Esophagus squamous epithelium (tissue), 4 donors: ENCODE measurements around the gene LRRC72.

Source experiments
- POLR2A ChIP-seq, 4 donors: fragments of 450-650 bp; IDR thresholded peaks; one replicate each; pipeline ENCODE4 v1.6.1; 2017; ENCODE audit warnings: antibody characterized with exemption in 4 of 4, mild to moderate bottlenecking in 4 of 4, moderate library complexity in 3 of 4
- TF ChIP-seq, protein P1 (sequence below), 6 experiments: fragments of 450-650 bp in 4 of 6; fragments of 200-600 bp in 2 of 6; sonication (generic) in 2 of 6; IDR thresholded peaks; one replicate each; pipeline ENCODE4 v1.5.1; 2016 to 2019; ENCODE audit warnings: antibody characterized with exemption in 6 of 6, mild to moderate bottlenecking in 4 of 6, moderate library complexity in 4 of 6

DNA sequence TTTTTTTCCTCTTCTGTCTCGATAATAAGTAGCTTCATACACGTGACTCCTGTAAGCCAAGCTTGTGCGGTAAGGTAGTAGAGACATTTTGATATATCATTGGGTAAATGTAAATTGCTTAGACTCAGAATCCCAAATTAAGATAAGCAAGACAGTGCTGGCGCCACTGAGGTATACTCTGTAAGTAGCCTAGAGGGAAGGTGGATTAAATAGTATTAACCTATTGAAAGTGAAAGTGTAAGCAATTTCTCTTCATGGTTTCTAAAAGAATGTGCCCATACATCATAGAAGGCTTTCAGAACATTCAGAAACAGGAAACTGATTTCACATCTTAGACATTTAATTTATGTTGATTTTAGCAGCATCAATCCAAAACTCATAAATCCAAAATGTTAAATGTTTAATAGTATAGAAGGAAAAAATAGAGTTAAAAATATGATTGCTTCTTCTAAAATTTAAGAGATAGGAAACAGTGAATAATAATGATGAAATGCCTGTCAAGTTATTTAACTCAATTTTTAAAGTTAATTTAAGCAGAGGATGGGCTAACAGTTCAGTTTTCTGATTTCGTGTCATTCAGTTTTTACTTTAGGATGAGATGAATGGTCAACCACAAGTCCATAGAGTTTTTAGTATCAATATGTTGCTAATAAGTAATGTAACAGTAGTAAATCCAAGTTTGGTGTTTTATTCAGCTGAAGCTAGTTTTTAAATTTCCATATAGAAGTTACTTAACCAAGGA is 36.8 kb downstream of the LRRC72 start:
- TF ChIP-seq, protein P1, sequence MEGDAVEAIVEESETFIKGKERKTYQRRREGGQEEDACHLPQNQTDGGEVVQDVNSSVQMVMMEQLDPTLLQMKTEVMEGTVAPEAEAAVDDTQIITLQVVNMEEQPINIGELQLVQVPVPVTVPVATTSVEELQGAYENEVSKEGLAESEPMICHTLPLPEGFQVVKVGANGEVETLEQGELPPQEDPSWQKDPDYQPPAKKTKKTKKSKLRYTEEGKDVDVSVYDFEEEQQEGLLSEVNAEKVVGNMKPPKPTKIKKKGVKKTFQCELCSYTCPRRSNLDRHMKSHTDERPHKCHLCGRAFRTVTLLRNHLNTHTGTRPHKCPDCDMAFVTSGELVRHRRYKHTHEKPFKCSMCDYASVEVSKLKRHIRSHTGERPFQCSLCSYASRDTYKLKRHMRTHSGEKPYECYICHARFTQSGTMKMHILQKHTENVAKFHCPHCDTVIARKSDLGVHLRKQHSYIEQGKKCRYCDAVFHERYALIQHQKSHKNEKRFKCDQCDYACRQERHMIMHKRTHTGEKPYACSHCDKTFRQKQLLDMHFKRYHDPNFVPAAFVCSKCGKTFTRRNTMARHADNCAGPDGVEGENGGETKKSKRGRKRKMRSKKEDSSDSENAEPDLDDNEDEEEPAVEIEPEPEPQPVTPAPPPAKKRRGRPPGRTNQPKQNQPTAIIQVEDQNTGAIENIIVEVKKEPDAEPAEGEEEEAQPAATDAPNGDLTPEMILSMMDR (IDR thresholded peaks at IDR 0.05) = no peak
- no peak for TF ChIP-seq POLR2A (IDR thresholded peaks at IDR 0.05)
